Measurements from ENCODE around the gene NACA2. TPM values are rescaled to one million over a fixed set of nuclear protein-coding genes. Genes with fewer than 3 reads are reported as not detected.
"Not testable (repeated sequence)": the region's sequence is repeated elsewhere in the genome, so short reads cannot be mapped to it uniquely, and the experiment has no call there.

The NACA2 gene
- total RNA-seq, 4 donors from 2014 or later = not detected

GRCh38 chr17:61561354-61561753 lies 29.7 kb downstream of the NACA2 start:
- WGBS, 2 donors = 54 to 67% methylated on average over 2 of the region's 2 CpGs
- H3K4me3 ChIP-seq (ENCODE audit: low read depth, poor library complexity, severe bottlenecking) = no peak overlapping the region
- TF ChIP-seq POLR2A (IDR thresholded peaks at IDR 0.05) = no peak
- TF ChIP-seq CTCF (IDR thresholded peaks at IDR 0.05) = no peak
- no peak for DNase-seq (ENCODE audit: low spot score in 2 of 2)
- intact Hi-C loops (cut with DNase I; ENCODE audit: low total_unique reads) = no loop called here

- H3K4me3 ChIP-seq (ENCODE audit: low read depth, poor library complexity, severe bottlenecking) = no peak overlapping the region
- intact Hi-C loops (cut with DNase I; ENCODE audit: low total_unique reads) = no loop called here
- 91 to 92% methylated on average over 6 of the region's 6 CpGs for WGBS, 2 donors
- TF ChIP-seq CTCF (IDR thresholded peaks at IDR 0.05) = no peak
- no peak for TF ChIP-seq POLR2A (IDR thresholded peaks at IDR 0.05)
- DNase-seq (ENCODE audit: low spot score in 2 of 2) = no peak
Observed at GRCh38 chr17:61560071-61560470, 30.9 kb downstream of the NACA2 start.

- intact Hi-C loops (cut with DNase I; ENCODE audit: low total_unique reads) = no loop called here
- 63 to 69% methylated on average over 10 of the region's 10 CpGs for WGBS, 2 donors
- DNase-seq (ENCODE audit: low spot score in 2 of 2) = no peak
- TF ChIP-seq CTCF (IDR thresholded peaks at IDR 0.05) = no peak
- no peak for TF ChIP-seq POLR2A (IDR thresholded peaks at IDR 0.05)
- no peak overlapping the region for H3K4me3 ChIP-seq (ENCODE audit: low read depth, poor library complexity, severe bottlenecking)
Observed at GRCh38 chr17:61556224-61557188, 34.5 kb downstream of the NACA2 start.

GRCh38 chr17:61555127-61555566 lies 35.9 kb downstream of the NACA2 start:
- intact Hi-C loops (cut with DNase I; ENCODE audit: low total_unique reads) = no loop called here
- WGBS, 2 donors = 55 to 58% methylated on average over 7 of the region's 7 CpGs

GRCh38 chr17:61554209-61554608 lies 36.8 kb downstream of the NACA2 start:
- intact Hi-C loops (cut with DNase I; ENCODE audit: low total_unique reads) = no loop called here
- no peak overlapping the region for H3K4me3 ChIP-seq (ENCODE audit: low read depth, poor library complexity, severe bottlenecking)
- TF ChIP-seq POLR2A (IDR thresholded peaks at IDR 0.05) (no peak), CTCF (IDR thresholded peaks at IDR 0.05) (no peak)
- no peak for DNase-seq (ENCODE audit: low spot score in 2 of 2)
- WGBS, 2 donors = 78 to 79% methylated on average over 3 of the region's 3 CpGs

More at GRCh38 chr17:61555127-61555566, 35.9 kb downstream of the NACA2 start:
- no peak overlapping the region for H3K4me3 ChIP-seq (ENCODE audit: low read depth, poor library complexity, severe bottlenecking)
- DNase-seq (ENCODE audit: low spot score in 2 of 2) = no peak
- TF ChIP-seq POLR2A (IDR thresholded peaks at IDR 0.05) = no peak
- TF ChIP-seq CTCF (IDR thresholded peaks at IDR 0.05) = no peak

GRCh38 chr17:61552560-61552959 lies 38.5 kb downstream of the NACA2 start:
- 90 to 91% methylated on average over 11 of the region's 11 CpGs for WGBS, 2 donors
- intact Hi-C loops (cut with DNase I; ENCODE audit: low total_unique reads); DNase-seq (ENCODE audit: low spot score in 2 of 2); H3K4me3 ChIP-seq (ENCODE audit: low read depth, poor library complexity, severe bottlenecking): not testable (repeated sequence)
